HG03571 (cell line): ENCODE results near the gene TAS1R3.
A peak's percentile ranks its signal among the peaks of the same experiment; 100 is the strongest.

ENCODE experiments used
- ATAC-seq: cut with Tn5 transposase; IDR thresholded peaks from one replicate; pipeline ENCODE4 v1.9.1; 2021; ENCODE audit not compliant: unreplicated experiment

Gene TAS1R3

GRCh38 chr1:1336446-1336845 lies 5.4 kb downstream of the TAS1R3 start:
- ATAC-seq, result no peak

- ATAC-seq, result no peak
Observed at GRCh38 chr1:1336931-1337792, 6.1 kb downstream of the TAS1R3 start.

DNA sequence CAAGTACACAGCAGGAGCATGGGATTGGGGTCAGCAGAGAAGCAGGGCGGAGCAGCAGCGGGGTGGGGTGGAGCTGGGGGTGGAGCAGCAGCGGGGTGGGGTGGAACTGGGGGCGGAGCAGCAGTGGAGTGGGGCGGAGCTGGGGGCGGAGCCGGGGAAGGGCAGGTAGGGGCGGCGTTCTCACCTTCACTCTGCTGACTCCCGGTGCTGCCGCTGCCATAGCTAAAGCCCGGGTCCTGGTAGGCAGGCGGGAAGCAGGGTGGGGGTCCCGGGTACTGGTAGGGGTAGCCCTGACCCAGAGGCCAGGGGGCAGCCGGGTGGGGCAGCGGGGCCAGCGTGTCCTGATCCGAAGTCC lies 6.7 kb downstream of the TAS1R3 start:
- no peak for ATAC-seq

GRCh38 chr1:1338278-1338677 lies 7.2 kb downstream of the TAS1R3 start:
- no peak for ATAC-seq

DNA sequence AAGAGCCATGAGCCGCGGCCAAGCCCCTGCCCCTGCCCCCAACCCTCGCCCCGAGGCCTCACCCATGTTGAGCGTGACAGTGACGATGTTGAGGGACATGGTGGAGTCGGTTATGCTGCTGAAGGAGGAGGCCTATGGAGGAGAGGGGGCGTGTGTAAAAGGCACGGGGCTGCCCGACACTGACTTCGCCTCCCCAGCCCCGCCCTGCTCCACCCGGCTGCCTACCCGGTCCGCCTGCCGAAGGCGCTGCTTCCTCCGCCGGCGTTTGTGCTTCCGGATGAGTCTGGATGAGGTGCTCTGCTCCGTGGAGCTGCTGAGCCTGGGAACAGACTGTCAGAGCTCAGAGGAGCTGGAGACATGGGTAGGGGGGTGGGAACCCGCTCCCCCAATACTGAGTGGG lies 9.1 kb downstream of the TAS1R3 start:
- ATAC-seq, result no peak

GRCh38 chr1:1340791-1341548 lies 9.9 kb downstream of the TAS1R3 start:
- no peak for ATAC-seq

DNA sequence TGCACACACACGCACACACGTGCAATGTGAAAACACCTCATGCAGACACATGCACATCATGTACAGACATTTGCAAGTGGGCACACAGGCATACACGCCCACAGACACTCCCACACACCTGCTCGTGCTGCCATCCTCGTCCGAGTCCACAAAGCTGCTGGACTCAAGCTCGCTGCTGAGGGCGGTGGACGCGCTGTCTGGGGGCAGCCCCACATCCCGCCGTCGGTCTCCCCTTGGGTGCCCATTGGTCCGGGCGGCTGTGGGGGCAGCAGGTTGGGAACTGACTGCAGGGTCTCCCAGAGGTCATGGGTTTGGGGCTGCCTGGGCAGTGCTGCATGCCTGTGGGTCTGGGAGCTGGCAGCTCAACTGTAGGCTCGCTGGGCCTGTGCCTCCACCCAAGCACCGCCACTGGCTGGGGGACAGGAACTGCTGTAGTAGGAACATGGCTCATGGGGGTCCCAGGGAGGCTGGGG lies 10.5 kb downstream of the TAS1R3 start:
- ATAC-seq, result no peak

- ATAC-seq, result no peak
Observed at GRCh38 chr1:1342061-1342562, 11.0 kb downstream of the TAS1R3 start.

DNA sequence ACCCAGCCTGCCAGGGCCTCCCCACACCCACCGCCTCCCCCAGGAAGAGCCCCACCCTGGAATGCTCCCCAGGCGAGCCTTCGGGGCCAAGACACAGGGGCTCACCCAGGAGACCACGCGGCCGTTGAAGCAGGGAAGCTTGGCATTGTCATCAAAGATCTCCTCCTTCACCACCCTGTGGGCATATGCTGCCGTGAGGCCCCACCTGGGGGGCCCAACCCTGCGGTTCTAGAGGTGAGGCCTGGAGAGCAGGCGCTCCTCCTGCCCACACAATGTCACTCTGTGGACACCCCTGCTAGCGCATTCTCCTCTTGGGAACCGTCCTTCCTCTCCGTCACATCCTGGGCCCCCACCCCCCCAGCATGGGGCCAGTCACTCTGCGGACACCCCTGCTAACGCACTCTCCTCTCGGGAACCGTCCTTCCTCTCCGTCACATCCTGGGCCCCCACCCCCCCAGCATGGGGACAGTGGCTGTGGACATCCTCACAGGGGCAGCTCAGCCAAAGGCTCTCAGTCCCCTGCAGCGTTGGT lies 11.6 kb downstream of the TAS1R3 start:
- ATAC-seq, result no peak

DNA sequence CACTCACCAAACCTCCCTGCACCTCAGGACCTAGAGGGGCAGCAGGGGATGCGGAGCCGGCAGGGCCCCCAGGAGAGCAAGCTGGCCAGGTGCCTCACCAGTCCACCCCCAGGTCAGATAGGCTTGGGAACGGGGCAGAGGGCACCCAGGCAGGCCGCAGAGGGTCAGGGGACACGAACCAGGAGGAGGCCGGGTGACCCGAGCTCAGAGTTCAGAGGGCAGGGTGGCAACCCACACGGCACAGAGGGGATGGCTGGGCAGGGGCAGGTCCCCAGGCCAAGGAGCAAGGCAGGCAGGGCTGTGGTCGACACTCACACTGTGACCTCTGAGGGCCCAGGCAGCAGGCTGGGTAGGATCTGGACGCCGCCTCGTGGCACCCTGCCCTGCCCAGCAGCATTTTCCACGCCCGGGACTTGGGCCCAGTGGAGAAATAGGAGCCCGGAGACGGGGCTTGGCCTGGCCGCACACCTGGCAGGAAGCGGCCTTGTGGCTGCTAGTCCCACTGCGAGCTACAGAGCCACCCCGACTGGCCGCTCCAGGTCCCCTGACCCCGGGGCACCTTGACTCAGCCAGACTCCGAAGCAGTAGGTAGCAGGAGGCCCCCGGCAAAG lies 12.8 kb downstream of the TAS1R3 start:
- ATAC-seq, result no peak

- ATAC-seq, result no peak
Observed at GRCh38 chr1:1344655-1345361, 13.7 kb downstream of the TAS1R3 start.

GRCh38 chr1:1345384-1345783 lies 14.3 kb downstream of the TAS1R3 start:
- no peak for ATAC-seq

GRCh38 chr1:1345860-1346500 lies 14.9 kb downstream of the TAS1R3 start:
- no peak for ATAC-seq

- ATAC-seq, result no peak
Observed at GRCh38 chr1:1346501-1346890, 15.4 kb downstream of the TAS1R3 start.

DNA sequence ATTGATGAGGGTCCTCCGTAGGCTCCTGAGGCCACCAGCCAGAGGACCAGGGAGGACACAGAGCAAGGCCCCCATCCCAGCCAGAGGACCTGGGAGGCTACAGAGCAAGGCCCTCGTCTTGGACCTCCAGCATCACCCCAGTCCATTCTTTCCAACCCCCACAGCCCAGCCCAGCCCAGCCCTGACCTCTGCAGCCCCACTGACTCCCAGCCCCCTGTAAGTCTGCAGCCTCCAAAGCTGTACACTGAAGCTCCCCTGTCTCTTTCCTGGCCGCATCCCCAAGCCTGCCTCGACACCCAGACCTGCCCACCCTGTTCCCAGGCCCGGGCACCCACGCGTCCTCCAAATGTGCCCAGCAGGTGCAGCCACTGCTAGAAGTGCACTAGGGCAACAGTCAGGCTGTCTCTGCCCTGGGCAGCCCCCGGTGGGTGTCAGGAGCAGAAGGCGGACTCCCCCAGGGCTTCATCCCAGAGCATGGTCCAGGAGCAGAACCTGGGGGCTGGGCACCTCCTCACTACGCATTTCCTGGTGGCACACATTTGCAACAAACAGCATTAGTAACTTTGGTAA lies 16.0 kb downstream of the TAS1R3 start:
- no peak for ATAC-seq

GRCh38 chr1:1347663-1348419 lies 16.8 kb downstream of the TAS1R3 start:
- no peak for ATAC-seq

DNA sequence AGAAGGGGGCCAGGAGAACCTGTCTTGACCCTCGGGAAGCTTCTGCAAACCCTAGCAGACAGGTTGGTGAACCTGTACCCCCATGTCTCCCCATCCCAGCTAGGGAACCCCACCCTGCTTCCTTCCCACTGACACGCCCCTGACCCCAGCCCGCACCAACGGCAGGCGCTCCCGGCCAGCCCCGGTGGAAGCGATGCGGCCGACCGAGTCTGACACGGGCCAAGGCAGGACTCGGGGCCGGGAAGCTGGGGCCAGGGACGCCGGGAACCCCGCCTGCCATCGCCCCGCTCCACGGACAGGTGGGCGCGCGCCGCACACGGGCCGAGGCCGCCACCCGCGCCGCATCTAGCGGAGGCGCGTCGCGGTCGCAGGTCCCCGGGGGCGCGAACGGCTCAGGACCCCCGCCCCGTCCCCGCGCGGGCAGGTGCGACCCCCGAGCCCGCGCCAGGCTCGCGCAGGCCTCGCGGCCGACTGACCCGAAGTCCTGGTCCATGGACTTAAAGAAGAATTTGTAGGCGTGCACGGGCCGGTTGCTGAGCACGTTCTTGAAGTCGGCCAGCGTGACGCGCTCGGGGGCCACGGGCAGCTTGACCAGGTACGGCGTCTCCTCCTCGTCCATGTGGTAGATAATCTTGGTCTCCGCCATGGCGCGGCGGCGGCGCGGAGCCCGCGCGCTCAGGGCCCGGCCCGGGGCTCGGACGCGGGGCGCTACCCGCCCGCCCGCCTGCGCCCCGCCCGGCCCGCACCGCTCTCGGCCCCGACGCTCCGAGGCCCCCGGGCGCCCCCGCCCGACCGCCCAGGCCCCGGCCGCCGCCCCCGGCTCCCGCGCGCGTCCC lies 17.6 kb downstream of the TAS1R3 start:
- peak; percentile 36 for ATAC-seq

DNA sequence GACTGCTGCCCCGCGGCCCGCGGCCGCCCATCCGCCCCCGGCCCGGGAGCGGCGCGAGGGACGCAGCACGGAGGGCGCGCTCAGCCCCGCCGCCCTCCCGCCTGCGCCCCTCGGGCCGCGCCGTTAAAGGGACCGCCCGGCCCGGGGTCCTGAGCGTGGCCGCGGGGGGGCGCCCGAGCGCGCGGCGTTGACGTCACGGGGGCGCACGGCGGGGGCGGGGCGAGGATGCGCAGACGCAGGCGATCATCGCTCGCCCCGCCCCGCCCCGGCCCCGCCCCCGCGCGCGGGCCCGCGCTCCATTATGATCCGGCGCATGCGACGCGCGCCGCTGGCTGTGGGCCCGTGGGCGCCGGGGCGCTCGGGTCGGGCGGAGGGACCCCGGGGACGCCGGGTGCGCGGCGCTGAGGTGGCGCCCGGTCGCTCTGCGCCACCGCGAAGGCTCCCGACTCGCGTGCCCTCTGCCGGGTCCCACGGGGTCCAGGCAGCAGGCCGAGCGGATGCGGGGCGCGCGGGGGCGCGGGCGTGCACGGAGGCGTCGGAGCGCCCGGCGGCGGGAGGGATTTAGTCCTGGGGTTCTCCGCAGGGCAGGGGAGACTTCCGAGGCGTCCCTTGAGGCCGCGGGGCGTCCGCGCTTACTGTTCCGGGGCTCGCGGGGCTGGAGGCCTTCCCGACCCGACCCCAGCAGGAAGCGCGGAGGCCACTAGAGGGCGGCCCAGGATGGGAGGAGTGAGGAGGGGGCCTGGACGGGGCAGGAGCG lies 18.4 kb downstream of the TAS1R3 start, which contains the start of gene DVL1:
Gene DVL1 (minus strand): TSS at position 163 of the 757 bp plus-strand sequence. CDS start 353 bp downstream, outside the sequence.
- peak; percentile 61 for ATAC-seq
